GM12873 (cell line): ENCODE results near the gene CDH18.

Source experiments
- CTCF ChIP-seq: IDR thresholded peaks from 2 replicates; pipeline ENCODE4 v1.5.1; 2012; ENCODE audit warnings: low read depth, mild to moderate bottlenecking, moderate library complexity, low read length, control low read depth; ENCODE audit not compliant: insufficient read depth; ENCODE audit errors: missing control alignments

CDH18 gene

GRCh38 chr5:19728571-19728970 lies 259.4 kb downstream of the CDH18 start:
- TF ChIP-seq CTCF, result no peak

- no peak for TF ChIP-seq CTCF
Observed at GRCh38 chr5:19719109-19719508, 268.9 kb downstream of the CDH18 start.

GRCh38 chr5:19713740-19714139 lies 274.3 kb downstream of the CDH18 start:
- no peak for TF ChIP-seq CTCF

DNA sequence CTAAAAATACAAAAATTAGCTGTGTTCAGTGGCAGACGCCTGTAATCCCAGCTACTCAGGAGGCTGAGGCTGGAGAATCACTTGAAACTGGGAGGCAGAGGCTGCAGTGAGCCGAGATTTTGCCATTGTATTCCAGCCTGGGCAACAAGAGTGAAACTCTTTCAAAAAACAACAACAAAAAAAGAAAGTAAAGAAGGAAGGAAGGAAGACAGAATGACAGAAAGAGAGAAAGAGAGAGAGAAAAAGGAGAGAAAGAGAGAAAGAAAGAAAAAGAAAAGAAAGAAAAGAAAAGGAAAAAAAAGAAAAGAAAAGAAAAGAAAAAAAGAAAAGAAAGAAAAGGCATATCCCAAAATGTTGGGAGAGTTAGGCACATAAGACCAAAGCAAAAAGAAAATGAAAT lies 278.6 kb downstream of the CDH18 start:
- no peak for TF ChIP-seq CTCF

- TF ChIP-seq CTCF, result no peak
Observed at GRCh38 chr5:19706776-19707175, 281.2 kb downstream of the CDH18 start.

GRCh38 chr5:19701731-19702130 lies 286.3 kb downstream of the CDH18 start:
- no peak for TF ChIP-seq CTCF

DNA sequence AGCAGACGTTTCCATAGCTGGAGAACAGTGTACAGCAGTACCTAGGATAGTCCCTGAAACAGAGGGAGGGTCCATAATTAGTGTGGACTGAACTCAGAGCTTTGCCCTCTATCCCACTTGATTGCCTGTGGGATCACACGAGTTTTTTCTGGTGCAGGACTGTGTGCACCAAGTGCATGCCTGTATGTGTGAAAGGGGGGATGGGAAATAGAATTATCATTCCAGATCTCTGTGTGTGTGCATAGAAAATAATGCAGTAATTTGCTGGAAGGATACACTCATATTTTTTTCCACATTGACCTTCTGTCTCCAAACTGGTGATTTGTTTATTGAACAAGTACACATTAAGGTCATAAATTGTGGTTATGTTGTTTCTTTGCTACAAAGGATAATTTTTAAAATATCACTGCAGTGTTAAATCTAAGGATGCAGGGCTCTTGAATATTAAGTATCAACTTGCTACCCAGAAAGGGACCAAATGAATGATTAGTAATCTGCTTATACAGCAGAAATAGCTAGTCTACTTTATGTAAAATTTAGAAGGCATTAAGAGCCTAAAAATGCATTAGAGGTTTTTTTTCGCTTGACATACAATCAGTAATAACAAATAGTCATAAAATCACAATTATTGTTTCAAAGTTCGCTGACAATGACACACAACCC lies 292.9 kb downstream of the CDH18 start:
- TF ChIP-seq CTCF, result no peak
